Activated CD4-positive, alpha-beta T cell treated with anti-CD3 and anti-CD28 coated beads, Interleukin-2, Interleukin-6, amounts not matched to agents 100 ng/mL and 50 ng/mL, durations not matched to agents 16 hours and 8 hours (primary cell): ENCODE measurements around the gene KDM3A.

Source experiments
- DNase-seq: peaks from one replicate; pipeline ENCODE4 v3.0.0-alpha.2; 2020

KDM3A gene

DNA sequence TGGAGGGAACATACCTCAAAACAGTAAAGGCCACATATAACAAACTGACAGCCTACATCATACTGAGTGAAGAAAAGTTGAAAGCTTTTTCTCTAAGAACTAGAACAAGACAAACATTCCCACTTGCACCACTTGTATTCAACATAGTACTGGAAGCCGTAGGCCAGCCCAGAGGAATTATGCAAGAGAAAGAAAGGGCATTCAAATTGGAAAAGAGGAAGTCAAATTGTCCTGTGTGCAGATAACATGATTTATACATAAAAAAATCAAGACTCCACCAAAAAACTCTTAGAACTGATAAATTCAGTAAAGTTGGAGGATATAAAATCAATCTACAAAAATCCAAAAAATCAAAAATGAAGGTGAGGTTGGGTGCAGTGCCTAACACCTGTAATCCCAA is 8.0 kb upstream of the KDM3A start:
- DNase-seq = no peak

DNA sequence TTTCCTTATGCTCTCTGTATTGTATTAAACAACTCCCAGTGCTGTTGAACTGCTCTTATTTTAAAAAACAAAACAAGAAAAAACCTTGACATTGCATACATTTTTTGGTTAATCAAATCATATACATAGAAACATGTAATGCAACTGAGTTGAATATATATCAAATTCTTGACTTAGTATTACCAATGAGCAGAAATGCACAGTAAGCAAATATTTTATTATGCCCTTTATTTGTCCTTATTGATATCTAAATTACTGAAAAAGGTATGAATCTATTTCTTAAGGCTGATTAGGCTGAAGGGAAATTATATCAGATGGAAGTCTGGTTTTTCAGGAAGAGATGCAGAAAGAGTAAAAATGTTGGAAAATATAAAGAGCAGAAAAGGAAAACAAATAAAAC is 6.9 kb upstream of the KDM3A start:
- no peak for DNase-seq

DNA sequence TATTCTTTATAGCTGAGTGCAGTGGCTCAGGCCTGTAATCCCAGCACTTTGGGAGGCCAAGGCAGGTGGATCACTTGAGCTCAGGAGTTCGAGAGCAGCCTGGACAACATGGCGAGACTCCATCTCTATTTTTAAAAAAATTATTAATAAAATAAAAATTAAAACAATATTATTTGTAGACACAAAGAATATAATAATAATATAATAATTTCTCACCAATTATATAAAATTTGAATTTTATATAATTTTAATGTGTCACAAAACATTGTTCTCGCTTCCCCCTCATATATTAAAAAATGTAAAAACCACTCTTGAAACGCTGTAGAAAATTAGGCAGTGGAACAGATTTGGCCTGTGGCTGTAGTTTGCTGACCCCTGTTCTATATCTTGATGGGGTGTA is 5.6 kb upstream of the KDM3A start:
- DNase-seq = no peak

DNA sequence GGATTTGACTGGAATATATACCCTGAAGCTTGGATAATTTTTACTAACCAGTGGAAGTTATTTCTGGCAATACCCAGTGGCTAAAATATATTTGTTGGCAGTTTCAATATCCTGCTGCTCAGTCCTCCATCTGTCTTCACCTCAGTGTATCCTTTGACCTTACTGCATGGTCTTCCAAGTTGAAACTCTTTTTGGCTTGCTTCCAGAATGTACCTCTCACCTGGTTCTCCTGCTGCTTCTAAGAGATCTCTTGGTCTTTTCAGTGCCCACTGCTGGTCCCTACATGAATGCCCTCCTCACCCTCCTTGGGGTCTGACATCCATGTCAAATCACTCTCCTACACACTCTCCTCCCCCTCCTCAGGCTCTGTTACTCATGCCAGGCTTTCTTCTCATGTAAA is 4.8 kb upstream of the KDM3A start:
- DNase-seq = no peak

DNA sequence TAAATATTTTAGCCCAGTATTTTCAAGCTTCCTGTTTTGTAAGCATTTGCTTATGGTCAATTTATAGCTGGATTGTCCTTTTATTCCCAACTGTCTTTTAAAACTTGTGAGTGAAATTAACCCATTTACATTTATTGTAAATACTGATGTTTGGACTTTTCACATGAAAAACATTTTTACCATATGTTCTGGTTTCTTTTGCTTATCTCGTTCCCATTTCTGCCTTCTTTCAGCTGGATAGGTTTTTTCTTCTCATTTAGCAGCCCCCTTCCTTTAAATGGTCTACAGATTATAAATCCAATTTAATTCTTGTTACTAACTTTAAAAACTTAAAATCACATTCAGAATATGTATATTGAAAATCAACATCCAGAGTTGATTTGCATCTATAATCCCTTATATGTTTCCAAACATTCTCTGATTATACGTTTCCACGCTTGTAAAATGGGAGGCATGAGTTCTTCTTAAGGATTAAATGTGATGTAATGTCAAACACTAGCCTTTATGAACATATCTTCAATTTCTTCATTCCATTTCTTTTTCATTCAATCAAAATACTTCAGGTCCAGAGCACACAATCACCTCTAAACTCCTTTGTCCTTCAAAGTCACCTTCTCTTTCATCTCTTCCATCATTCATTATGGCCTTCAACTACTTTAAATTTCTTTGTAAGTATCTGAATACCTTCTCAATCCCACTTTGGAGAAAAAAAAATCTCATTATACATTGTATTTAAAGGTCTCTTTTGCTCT is 1.1 kb upstream of the KDM3A start:
- no peak for DNase-seq

DNA sequence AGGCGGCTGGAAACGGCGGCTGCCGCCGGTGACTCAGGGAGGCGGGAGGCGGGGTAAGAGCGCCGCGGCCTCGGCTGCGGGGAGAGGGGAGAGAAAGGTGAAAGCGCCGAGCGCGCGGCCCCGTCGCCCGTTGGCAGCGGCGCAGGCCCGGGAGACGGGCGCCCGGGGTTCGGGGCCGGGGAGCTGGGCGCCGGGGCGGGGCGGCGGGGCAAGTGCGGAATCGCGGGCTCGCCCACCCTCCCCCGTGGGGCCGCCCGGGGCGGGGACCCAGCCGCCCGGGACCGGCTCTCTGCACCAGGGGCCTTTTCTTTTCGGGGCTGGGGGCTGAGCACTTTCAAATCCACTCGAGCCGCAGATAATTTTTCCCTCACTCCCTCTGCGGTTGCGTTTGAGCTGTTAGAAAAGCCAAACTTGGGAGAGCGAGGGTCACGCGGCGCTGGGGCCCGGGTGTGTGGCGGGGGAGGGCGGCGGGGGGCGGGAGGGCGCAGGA is 266 bp downstream of the KDM3A start:
- DNase-seq = no peak

DNA sequence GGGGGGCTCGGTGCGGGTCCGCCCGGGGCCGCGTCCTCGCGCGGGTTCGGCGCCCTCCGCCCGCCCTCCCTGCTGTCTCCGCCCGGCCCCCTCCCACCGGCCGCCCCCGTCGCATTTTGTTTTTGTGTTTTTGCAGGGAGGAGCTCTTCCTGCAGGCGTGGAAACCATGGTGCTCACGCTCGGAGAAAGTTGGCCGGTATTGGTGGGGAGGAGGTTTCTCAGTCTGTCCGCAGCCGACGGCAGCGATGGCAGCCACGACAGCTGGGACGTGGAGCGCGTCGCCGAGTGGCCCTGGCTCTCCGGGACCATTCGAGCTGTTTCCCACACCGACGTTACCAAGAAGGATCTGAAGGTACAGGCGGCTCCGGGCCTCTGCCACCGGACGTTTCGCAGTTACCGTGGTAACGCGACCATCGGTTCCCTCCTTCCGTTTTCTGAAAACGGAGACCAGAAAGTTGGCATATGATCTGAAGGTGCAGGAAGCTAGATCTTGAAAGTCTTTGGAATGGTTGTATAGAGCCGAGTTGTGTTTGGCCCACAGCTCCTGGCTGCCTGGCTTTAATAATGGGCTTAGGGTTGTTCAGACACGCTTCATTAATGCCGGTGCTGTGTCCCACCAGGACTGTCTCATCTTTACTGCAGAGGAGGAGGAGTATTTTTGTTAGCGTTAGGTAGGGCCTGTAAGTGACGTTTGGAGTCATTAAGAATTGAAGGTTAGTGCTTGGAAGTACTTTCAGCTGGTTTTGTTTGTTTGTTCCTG is 891 bp downstream of the KDM3A start:
- peak; percentile 69 for DNase-seq

DNA sequence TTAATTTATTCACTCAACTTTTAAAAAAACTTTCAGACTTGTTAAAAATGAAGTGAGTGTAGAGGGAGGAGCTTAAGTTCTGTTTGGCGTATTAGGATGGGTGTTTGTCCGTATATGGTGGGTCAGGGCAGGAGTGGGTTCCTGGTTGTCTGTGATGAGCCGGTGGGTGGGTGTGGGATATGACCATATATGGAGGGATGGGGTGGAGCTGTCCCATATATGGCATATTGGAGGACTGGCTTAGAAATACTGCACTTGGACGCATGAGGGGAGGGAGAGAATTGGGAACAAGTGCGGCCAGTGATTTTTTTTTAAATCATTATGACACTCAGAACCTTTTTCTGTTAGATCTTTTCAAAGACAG is 1.5 kb downstream of the KDM3A start:
- peak; percentile 85 for DNase-seq

DNA sequence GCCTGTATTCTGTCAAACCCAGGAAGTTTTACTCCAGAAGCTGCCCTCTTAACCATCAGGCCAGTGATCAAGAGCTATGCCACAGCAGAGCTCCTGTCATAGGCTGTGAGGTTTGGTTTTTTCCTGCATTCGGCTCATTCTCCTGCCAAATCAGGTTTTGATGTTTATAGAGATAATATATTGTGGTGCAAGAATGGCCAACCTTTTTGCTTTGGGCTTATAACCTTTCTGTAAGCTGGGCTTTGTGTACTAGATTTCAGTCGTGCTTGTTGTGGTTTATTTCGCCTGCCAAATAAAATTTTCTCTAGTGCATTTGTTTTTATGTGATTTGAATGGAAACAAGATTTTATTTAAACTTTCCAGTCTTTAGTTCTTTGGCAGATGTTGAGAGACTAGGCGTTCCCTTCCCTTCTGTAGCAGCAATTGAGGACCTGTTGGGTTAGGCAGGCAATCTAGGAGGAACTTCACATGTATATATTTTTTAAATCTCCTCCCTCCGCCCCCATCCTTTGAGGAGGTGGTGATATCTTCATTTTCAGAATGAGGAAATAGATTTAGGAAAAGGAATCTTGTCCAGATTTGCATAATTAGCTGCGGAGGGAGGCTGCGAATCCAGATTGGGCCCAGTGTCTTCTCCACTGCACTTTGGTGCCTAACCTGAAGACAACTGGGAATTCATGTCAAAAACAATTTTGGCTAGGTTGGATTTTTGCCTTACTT is 2.6 kb downstream of the KDM3A start:
- DNase-seq = no peak

DNA sequence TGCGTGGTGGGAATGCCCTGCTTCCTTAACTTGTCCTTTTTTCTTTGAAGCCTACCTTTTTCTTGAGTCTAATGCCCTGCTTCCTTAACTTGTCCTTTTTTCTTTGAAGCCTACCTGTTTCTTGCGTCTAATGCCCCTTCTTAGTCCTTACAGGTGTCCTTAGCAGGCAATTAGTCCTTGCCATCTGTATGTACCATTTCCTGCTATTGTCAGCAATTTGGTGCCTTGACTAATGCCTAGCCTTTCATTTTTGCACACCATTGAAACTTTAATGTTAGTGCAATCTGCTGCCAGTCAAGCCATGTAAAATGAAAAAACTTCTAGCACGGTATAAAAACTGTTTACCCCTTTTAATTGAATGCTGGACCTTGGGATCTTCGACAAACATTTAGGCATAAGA is 4.3 kb downstream of the KDM3A start:
- peak; percentile 25 for DNase-seq

DNA sequence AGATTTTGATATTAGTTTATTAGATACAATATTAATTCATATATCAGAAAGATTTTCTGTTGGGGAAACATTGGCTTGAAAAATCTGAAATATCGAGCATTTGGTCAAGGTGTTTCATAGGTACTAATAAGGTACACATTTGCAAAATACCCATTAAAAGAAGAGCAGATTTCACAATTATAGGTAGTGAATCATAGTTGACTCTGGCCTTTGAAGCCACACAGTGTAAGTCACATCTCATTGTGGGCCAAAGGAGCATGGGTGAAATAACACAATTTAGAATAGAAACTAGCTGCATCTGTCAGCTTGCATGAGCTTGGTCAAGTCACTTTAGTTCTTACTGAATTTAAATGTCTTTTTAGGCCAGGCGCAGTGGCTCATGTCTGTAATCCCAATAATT is 4.9 kb downstream of the KDM3A start:
- DNase-seq = peak; percentile 12

DNA sequence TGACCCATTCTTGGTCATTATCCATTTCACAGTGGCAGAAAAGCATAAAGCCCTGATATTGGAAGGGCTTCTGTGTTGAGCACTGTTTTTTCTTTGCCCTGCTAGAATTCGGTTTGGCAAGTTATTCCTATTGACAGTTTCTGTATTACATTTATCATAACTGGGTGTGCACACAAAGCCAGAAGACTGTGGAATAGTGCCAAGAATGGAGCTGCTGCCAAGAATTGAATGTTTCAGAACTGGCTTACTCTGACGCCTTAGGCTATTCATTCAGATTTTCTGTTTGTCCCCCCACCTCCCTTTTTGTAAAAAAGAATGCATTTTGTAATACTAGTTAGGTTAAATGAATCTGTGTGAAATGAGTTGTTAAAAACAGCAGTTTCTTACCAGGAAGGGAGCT is 12.7 kb downstream of the KDM3A start:
- DNase-seq = no peak

DNA sequence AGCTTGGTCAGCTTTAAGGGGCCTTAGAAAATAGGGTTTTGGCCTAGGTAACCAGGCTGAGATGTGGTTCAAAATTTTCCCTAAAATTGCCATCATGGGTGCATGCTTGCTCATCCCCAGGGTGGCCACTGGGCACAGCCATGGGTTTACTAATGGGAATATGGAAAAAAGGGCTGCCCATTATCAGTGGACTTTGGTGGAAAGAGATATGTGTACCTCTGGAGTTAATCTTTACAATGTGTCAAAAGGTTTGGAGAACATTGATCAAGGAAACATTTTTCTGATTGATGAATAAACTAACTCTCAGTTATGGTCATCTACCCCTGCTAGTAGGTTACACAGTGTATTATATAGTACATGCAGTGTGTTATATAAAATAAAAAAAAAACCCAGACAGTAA is 13.1 kb downstream of the KDM3A start:
- no peak for DNase-seq

DNA sequence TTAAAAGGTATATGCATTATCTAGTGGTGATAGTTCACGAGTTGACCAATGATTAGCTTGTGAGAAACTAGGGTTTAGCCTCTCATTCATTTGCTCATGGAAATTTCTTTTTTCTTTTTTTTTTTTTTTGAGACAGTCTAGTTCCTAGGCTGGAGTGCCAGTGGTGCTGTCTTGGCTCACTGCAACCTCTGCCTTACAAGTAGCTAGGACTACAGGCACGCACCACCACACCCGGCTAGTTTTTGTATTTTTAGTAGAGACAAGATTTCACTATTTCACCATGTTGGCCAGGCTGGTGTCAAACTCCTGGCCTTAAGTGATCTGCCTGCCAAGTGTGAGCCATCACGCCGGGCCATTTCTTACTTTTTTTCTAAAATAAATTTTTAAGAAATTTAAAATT is 14.0 kb downstream of the KDM3A start:
- no peak for DNase-seq

DNA sequence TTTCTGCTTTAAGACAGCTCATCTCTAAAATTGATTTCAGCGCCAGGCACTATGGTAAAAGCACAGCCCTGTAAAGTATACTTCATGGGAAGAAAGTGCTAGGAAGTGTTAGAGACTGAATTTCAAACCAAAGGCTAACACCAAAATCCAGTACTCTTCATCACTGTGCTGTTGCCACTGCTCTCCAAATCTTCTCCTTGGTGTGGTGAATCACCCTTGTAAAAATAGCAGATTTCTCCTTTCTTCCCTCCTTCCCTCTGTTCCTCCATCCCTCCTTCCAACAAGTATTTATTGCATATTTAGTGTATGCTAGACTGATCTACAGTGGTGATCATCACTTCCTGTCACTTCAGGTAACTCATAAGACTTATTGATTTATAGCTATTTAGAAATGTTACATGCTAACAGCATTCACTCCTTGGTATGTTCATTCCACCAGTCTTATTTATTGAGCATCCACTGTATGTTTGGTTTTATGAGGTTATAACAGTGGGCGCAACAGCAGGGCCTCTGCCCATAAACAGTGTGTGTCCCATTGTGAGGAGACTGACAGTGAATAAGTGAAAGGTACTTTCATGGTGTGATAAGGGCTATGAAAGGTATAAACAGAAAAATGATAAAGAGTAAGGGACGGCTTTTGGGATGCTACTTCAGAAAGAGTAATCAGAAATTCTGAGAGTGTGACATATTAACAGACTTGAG is 20.0 kb downstream of the KDM3A start:
- DNase-seq = no peak

DNA sequence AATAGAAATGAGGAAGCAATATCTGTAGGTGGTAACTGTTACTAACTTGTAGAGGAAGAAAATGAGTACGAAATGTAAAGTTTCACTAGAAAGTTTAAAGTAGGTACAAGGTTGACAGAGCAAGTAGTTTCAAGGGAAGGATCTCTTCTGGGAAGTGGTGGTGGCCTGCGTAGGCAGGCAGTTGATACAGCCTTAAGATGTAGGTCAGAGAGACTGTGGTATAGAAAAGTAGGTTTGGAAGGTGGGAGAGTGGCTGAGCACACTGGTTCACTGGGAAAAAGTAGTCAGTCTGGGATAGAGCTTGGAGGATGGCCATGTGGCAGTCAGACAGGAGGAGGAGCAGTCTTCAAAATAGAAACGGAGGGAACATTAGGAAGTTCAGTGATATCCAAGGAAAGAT is 23.5 kb downstream of the KDM3A start:
- no peak for DNase-seq

DNA sequence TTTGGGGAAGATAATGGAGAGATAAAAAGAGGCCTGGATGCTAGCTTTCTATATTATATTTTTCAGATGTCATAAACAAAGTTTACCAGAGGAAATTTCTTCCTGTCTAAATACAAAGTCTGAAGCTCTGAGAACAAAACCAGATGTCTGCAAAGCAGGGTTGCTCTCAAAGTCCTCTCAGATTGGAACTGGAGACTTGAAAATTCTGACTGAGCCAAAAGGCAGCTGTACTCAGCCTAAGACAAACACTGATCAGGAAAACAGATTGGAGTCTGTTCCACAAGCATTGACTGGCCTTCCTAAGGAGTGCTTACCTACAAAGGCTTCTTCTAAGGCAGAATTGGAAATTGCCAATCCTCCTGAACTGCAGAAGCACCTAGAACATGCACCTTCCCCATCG is 25.1 kb downstream of the KDM3A start:
- DNase-seq = no peak

DNA sequence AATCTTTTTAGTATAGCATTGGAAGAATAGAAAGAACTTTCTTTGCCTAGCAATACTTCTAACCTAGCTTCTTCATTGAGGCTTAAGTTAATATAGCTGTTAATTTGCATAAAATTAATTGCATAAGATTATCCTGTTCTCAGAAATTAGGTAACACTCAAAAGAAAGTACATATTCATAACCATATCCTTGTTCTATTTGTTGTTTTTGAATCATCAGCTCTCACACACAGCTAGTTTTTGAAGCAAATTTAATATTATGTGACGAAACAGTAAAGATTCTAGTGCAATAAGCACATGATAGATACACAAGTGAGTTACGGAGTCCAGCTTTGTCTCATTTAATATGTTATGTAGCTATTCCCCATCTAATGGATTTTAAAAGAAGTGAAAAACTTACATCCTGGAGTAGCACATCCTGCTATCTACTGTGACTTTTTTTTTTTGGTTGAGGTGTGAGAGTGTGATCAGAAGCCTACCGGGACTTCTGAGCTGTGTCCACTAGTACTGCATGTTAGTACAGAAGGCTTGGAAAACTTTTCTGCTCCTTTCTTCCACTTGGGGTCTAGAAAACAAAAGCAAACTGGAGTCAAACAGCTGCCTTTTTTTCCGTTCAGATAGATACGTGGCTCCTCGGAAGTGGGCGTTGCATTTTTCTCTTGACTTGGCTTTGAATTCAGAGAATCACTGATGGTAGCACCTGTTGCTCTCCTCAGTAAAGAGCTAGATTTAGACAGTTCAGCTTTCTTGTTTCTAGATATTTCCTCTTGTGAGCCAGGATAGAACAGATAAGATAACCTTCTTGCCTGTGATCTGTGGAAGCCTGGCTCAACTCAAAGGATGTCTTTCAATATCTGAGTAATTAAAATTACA is 27.2 kb downstream of the KDM3A start:
- DNase-seq = peak; percentile 43

DNA sequence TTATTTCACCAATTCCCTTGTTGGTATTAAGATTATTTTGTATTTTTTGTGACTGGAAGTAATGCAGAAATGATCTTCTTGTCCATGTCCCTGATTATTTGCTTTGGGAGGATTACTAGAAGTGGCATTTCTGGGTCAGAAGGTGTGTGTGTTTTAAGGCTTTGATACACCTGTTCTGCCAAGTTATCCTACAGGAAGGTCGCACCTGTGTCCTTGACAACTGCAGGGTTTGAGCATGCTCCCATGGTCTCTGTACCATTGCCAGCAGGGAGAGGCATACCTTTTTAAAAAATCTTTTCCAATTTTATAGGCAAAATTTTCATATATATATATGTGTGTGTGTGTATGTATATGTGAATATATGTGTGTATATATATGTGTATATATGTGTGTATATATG is 29.7 kb downstream of the KDM3A start:
- DNase-seq = no peak

DNA sequence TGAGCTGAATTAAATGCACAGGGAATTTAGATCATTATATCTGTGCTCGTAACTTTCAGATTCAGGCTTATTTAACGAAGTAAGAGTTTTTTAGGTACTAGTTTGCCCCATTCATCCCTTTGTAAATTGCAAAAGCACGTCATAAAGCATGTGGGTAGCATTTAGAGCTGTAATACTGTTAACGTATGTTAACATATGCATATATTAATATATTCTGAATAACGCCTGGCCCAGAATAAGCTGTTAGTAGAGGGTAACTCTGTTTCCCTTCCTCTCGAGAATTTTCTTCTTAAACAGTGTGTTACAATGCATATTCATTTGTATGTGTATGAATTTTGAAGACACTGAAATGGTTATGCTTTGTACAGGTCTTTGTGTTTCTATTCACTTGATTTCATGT is 30.5 kb downstream of the KDM3A start:
- no peak for DNase-seq

DNA sequence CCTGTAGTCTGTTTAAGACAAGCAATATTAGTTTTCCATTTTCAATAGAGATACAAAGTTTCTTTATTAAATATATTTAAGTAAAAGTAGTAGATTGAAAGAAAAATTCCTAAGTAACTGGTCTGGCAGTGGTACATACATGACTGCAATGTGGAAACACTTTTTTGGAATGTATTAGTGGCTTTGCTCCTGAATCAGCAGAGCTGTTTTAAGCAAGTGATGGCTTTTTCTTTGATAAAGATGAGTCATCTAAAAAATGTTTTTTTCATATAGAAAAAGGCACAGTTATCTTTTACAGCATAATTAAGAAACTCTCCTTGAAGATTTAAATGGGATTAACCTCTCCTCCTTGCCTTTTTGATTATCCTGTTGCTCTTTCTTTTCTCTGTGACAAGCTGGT is 34.9 kb downstream of the KDM3A start:
- DNase-seq = no peak

DNA sequence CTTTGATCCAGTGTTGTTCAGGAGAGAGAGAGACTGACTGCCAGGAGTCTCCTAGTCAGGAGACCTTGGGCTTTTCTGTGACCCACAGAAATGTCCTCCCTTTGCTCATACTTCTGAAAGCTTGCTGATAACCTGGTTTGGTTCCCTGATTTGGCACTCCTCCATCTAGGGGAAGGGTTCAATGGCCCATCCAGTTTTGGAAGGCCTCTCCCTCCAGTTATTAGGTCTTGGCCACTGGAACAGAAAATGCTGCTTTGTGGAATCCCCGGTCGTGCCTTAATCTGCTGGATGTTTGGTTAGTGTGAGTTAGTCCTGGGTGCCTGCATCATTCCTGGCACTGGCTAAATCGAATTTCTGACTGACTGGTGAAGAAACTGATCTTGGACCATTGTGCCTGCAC is 35.7 kb downstream of the KDM3A start:
- no peak for DNase-seq
